HK-2 (cell line): Measurements from ENCODE around the gene DYNLT4.
"Not testable (repeated sequence)": the region's sequence is repeated elsewhere in the genome, so short reads cannot be mapped to it uniquely, and the experiment has no call there.

ENCODE experiments used
- DNase-seq: peaks from one replicate; pipeline ENCODE4 v3.0.0-alpha.2; 2018; ENCODE audit not compliant: unreplicated experiment

DYNLT4 gene

DNA sequence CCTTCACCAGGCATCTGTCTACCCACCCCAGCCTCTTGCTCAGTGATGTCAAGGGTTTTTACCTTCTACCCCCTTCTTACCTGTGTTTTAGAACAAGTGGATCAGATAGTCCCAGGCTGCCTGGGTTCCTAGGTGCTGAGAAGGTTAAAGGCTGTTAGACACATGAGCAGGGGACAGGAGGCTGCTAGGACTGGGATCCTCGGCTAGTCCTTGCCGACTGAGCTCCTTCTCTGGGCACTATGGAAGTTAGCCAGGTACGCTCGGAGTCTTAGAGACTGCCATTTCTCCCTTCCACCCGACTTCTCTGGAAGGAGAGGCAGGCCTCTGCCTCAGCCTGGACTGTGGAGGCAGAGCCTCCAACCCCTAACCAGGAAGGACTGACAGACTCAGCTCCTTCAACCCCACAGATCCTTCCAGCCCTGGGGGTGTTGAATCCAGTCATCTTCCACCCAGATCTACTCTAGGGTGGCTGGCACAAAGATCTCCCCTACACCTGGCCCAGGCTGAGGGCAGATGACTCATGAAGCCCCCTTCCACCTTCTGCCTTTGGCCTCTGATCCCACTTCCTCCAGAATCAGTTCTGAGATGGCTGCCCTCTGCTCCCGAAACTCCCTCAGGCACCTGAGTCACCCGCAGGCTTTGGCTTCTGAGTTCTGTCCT lies at the start of gene DYNLT4:
Gene DYNLT4, minus strand, starts transcription at position 648 of the 660 bp plus-strand sequence. CDS start 683 bp downstream, outside the sequence.
- no peak for DNase-seq

GRCh38 chr1:44855742-44856141 lies 48.6 kb upstream of the DYNLT4 start:
- no peak for DNase-seq

GRCh38 chr1:44854970-44855369 lies 47.8 kb upstream of the DYNLT4 start:
- DNase-seq = no peak

GRCh38 chr1:44853201-44853600 lies 46.0 kb upstream of the DYNLT4 start:
- no peak for DNase-seq

GRCh38 chr1:44851308-44851707 lies 44.2 kb upstream of the DYNLT4 start:
- no peak for DNase-seq

DNA sequence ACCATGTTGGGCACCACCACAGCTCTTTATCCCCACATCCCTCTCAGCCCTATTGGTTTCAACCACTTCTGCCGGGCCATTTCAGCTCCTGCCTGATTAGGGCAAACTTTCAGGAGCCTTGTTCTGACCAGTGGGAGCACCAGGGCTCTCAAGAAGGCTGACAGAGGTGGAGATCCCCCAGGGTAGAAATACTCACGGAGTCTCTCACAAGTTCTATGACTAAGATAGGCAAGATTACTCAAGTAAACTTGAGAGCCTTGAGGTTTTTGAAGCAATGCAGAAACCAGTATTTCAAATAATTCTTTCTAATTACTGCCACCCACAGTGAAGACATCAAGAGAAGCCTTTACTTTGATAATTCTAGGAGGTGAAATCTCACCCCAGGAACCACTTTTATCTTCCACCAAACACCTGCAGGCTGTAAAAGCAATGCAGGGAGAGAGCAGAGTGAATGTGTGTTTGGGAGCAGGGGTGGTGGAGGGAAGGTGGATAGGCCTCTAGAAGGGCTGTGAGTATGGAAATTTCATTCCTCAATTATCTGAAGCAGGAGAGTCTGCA lies 42.5 kb upstream of the DYNLT4 start:
- DNase-seq = no peak

GRCh38 chr1:44848456-44849181 lies 41.5 kb upstream of the DYNLT4 start:
- no peak for DNase-seq

- no peak for DNase-seq
These were observed 40.7 kb upstream of the DYNLT4 start for GRCh38 chr1:44847845-44848244.

DNA sequence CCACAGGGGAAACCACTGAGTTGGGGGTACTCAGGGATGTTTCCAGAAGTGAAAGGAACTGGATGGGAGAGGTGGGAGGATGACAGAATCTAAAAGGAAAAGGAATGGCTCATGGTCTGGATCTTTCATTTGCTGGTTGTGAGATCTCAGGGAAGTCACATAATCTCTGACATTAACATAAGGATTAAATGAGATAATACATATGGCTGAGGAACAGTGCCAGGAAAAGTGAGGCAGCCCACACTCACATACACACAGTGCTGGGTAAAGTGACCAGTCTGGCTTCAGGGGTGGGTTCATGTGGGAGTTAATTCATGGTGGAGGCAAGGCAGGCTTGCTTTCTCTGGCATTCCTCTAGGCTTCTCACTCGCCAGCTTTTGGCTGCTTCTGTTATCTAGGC lies 39.8 kb upstream of the DYNLT4 start:
- no peak for DNase-seq

GRCh38 chr1:44842862-44843655 lies 35.9 kb upstream of the DYNLT4 start, which contains the start of gene PTCH2:
PTCH2 (minus strand) TSS chr1:44843253; CDS start chr1:44842932, 321 bp downstream.
- DNase-seq = no peak

DNA sequence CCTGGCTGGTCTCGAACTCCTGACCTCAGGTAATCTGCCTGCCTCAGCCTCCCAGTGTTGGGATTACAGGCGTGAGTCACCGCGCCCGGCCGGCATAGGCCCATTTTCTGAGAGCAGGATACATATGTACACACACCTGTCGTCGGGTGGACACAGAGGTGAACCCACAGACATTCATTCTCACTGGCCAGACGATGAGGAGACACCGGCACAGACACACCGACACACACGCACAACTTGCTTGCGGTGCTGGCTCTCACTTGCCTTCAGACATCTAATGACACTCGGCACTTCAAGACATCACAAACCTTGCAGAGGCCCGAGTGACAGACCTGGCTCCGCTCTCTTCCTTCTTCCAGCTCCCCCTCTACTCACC lies 35.3 kb upstream of the DYNLT4 start:
- no peak for DNase-seq

- no peak for DNase-seq
These were observed 32.4 kb upstream of the DYNLT4 start for GRCh38 chr1:44839576-44839975.

- not testable (repeated sequence) for DNase-seq
These were observed 31.1 kb upstream of the DYNLT4 start for GRCh38 chr1:44838294-44838693.

DNA sequence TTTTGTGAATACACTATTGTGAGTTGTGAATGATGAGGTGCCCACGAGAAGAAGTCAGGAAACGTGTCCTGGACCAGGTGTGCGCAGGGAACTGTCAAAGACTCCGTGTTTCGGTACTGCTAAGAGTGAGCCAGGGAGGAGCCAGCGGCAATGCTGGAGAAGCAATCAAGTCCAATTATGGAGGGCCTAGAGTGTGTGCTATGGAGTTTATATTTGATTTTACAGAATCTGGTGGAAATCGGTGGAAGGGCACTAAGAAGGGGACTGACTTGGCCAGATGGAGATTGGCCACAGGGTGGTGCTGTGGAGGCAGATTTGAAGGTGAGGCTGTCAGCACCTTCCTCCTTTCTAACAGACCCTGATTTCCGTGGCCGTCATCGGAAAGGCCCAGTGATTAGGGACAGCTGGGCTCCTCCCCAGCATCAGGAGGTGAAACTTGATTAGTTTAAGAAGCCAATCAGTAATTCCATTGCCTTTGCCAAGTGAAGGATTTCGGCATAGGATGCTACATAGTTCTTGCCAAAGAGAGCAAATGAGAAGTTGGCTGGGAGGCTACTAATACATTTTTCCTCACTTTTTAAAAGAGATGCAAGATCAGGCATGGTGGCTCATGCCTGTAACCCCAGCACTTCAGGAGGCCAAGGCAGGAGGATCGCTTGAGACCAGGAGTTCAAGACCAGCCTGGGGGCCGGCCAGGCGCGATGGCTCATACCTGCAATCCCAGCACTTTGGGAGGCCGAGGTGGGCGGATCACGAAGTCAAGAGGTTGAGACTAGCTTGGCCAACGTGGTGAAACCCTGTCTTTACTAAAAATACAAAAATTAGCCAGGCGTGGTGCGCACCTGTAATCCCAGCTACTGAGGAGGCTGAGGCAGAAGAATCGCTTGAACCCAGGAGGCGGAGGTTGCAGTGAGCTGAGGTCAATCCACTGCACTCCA lies 28.9 kb upstream of the DYNLT4 start:
- peak; percentile 78 for DNase-seq

DNA sequence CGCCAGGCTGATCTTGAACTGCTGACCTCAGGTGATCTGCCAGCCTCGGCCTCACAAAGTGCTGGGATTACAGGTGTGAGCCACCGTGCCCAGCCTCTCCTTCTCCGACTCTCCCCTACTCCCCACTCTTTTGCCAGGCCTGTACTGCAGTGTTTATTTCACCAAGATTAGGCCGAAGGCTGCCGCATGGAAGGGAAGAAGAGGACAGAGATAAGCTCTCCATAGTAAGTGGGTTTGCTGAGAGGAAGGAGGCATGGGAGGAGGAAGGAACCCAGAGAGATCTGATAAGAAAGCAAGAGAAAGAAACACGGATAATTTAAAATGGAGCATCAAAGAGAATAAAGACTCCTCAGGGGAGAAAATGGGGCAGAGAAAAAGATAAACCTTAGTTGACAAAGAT lies 27.2 kb upstream of the DYNLT4 start:
- DNase-seq = no peak

DNA sequence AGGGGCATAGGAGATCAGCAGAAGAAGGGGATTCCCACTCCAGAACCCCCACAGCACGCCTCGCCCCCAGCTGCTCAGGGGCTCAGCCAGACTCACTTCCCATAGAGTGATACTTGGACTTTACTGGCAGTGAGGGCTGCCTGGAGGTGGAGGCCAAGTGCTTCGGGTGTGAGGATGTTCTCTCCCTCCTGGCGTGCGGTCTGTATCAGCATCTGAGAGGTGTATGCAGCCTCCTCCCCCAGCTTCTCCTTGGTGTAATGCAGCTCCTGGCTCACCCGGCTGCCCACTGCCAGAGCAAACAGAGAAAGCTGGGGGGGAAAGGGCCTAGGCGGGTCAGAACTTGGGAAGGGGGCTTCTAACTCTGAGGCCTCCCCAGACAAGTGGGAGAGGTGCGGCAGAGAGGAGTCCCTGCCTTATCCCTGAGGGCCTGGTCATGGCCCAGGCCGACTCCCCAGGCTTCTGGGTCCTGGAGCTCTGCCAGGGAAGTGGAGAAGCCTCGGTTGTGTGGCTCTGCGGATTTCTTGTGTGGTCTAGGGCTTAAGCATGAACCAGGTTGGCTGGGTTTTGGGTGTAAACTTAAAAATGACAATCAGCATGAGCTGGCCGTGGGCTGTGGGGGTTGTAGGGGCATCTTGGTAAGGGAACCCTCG lies 25.0 kb upstream of the DYNLT4 start:
- DNase-seq = no peak

DNA sequence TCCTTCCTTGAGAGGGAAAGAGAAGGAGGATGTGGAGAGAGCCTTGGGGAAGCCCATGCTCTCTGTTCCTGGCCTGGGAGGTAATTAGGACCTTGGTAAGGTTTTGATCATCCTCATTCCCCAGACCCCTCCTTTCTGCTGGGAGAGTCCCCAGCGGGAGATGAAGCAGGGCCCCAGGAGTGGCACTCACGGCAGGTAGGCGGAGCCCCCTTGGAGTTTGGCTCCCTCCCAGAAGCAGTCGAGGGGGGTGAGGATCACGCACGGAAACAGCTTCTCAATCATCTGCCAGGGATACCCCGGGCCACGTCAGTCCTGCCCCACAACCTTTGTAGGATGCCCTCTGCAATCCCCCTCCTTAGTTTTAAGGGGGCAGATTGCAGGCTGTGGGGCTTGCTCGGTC lies 24.4 kb upstream of the DYNLT4 start:
- DNase-seq = no peak

- DNase-seq = no peak
These were observed 23.8 kb upstream of the DYNLT4 start for GRCh38 chr1:44830900-44831304.

DNA sequence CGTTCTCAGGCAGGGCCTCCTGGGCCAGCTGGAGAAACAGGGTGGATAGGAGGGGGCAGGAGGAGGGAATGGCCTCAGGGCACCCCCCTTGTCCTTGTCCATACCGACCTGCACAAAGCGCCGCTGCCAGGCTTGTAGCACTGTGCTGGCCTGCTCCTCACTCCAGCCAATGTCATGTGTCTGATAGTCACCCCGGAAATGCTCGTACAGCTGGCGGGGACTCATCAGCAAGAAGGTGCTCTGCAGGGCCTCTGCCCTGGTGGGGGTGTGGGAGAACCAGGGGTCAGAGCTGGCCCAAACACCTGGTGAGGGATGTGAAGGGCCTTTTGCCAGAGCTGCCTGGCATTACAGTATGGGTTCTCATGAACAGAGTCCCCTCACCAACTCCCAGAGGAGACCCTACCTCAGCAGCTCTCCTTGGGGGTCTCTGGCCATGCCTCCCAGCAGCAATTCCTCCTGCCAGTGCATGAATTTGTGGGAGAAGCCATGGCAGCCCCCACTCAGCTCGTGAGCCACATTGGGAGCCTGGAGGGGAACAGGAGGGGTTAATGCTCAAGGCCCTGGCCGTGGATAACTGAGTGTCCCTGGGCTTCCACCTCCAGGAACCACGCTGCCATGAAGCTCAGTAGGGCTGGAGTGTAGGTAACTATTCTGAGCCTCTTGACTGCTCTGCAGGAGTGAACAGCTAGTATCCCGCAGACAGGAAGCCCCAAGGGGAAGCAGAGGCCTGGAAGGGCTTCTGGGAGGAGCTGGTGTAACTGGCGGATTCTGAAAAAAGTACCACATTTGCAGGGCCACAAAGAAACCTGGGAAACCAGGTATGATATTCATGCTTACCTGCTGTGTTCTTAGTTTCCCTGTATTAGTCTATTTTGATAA lies 22.6 kb upstream of the DYNLT4 start:
- no peak for DNase-seq
